Stomach (tissue), 4 donors: Measurements from ENCODE around the gene SMPD1.

Experiments used
- CTCF ChIP-seq, 7 experiments: fragments of 450-650 bp in 4 of 7; fragments of 200-600 bp in 3 of 7; sonication (generic) in 3 of 7; IDR thresholded peaks; one replicate each; pipeline ENCODE4 v1.5.1; 2016 to 2019; ENCODE audit warnings: antibody characterized with exemption in 7 of 7, control low read depth in 2 of 7, mild to moderate bottlenecking in 1 of 7
- EP300 ChIP-seq: sonication (generic); formaldehyde crosslinking; IDR thresholded peaks from one replicate; pipeline ENCODE4 v1.6.1; 2017; ENCODE audit warnings: antibody characterized with exemption
- POLR2A ChIP-seq, 4 donors: fragments of 450-650 bp; IDR thresholded peaks; one replicate each; pipeline ENCODE4 v1.6.1; 2016; ENCODE audit warnings: antibody characterized with exemption in 4 of 4, control low read depth in 2 of 4, mild to moderate bottlenecking in 1 of 4, moderate library complexity in 1 of 4
- POLR2AphosphoS5 ChIP-seq, 3 donors: sonication (generic); formaldehyde crosslinking; IDR thresholded peaks; one replicate each; pipeline ENCODE4 v1.6.1; 2016; ENCODE audit warnings: antibody characterized with exemption in 3 of 3

- TF ChIP-seq CTCF (IDR thresholded peaks at IDR 0.05) (no peak), EP300 (no peak), POLR2AphosphoS5 (IDR thresholded peaks at IDR 0.05) (no peak), POLR2A (IDR thresholded peaks at IDR 0.05) (no peak)
Measured at GRCh38 chr11:6415797-6416196, 25.5 kb downstream of the SMPD1 start.
